DMS 273 (cell line): ENCODE results near the gene CARMIL1.
A peak's percentile ranks its signal among the peaks of the same experiment; 100 is the strongest.
"Not testable (repeated sequence)": the region's sequence is repeated elsewhere in the genome, so short reads cannot be mapped to it uniquely, and the experiment has no call there.

Experiments used
- DNase-seq: peaks from one replicate; lab custom pipeline; 2025; ENCODE audit not compliant: unreplicated experiment; lab: John Stamatoyannopoulos, UW

CARMIL1 gene

DNA sequence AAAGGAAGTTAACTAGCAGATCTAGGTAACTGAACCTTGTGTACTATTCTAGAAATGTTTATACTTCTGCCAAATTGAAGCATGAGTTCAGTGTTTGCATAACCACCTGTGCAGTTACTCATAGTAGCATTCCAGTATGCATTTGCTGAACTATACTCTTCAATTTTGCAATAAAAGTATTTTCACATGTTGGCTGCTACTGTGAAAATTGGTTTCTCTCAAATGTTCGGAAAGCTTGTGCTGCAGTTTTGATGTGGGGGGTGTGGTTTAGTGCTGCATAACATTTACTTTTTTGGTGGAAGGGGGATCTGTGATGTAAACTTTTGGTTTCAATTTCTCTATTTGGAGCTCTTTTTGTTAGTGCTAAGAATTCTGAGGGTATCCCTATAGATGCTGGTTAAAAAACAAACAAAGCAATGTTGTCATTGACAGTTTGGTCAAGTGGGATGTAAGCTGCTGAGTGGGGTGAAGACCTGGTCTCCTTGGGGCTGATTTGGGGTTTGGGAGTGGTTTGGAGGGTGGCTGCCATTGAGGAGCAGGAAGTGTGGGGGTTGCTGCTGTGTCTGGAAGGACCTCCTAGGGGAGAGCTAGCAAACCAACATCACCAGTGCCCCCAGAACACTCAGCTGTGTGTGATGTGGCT lies 87.8 kb downstream of the CARMIL1 start:
- no peak for DNase-seq

DNA sequence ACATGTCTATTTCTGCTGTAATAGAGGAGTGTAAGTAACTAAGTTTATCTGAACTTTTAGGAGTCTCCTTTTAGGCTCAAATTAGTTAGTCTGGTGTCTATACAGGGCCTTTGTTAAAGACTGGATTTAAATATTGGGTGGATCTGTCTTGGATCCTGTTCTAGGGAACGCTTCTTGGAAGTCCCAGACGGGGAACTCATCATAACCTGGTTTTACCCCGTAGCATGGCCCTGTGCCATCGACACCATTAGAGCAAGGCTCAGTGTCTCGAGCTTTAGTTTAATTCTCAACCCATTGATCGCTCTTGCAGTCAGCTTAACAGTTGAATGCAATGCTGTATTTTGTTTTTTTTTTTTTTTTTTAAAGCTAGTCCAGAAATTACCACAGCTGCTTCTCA lies 89.9 kb downstream of the CARMIL1 start:
- DNase-seq: peak; percentile 96

DNA sequence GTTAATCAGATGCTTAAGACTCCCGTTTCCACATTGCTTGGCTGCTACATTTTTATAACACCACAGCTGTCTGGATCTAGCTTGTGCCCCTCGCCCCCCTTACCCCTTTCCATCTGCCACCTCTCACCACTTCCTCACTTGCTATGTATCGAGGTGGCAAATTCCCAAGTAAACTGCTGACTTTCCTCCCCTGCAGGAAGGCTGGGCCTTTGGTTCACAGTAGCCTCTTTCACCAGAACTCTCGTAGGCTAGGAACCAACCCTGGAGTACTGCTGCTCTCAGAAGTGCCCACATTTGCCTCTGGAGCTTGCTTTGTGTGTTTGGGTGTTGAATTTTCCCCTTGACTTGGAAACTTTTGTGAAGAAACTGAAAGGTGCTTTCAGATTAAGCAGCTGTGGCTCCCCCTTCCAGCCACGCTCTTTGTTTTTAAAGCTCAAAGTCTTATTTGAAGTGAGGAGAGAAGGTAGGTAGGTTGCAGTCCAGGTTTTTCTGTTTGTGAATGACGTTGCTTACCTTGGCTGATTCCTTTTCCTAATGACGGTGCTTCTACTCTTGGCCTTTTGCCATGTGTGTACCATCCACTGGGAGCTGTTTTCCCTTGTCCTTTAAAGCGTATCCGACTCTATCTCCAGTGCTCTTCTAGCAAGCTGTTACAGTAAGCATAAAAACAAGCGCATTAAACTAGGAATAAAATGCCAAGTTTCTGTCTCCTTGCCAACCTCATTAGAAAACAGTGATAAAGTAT lies 90.4 kb downstream of the CARMIL1 start:
- peak; percentile 98 for DNase-seq

DNA sequence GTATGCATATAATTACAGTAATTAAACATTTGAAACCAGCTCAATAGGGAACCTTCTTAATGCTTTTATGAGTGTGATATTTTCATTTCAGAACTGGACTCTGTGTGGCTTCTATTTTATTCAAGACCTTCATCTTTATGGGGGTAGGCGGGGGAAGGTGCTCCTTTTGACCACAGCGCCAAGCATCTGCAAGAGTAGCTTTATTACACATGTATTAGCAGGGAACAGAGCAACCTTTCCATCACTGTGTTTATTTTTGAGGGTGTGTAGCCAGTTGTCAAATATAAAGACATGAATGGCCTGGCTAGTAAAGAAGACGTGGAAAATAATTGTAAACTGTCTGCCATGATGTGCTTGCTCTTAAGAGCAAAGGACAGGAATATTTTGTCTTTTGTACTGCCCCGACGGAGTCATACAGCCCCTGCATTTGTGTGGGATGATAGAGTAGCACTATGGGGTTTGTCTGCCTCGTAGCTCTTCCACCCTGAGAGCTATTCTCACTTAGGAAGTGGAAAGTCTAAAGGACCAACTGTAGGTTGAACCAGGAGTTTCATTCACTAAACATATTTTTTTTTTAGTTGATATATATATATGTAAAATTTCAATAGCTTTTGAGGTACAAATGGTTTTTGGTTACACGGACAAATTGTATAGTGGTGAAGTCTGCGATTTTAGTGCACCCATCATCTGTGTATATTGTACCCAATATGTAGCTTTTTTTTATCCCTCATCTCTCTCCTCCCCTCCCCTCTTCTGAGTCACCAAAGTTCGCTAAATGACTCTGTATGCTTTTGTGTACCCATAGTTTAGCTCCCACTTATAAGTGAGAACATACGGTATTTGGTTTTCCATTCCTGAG lies 91.2 kb downstream of the CARMIL1 start:
- DNase-seq: peak; percentile 64

DNA sequence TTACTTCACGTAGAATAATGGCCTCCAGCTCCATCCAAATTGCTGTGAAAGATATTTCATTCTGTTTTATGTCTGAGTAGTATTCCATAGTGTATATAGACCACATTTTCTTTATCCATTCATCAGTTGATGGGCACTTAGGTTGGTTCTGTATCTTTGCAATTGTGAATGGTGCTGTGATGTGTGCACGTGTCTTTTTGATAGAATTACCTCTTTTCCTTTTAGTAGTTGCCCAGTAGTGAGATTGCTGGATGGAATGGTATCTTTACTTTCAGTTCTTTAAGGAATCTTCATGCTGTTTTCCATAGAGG lies 91.8 kb downstream of the CARMIL1 start:
- no peak for DNase-seq

DNA sequence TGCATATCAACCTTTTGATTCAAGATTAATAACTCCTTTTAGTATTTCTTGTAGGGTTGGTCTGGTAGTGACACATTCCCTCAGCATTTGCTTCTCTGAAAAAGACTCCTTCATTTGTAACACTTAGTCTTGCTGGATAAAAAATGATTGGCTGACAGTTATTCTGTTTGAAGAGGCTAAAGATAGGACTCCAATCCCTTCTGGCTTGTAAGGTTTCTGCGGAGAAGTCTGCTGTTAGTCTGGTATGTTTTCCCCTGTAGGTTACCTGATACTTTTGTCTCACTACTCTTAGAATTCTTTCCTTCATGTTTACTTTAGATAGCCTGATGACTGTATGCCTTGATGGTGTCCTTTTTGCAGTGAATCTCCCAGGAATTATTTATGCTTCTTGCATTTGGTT lies 96.0 kb downstream of the CARMIL1 start:
- DNase-seq: no peak

DNA sequence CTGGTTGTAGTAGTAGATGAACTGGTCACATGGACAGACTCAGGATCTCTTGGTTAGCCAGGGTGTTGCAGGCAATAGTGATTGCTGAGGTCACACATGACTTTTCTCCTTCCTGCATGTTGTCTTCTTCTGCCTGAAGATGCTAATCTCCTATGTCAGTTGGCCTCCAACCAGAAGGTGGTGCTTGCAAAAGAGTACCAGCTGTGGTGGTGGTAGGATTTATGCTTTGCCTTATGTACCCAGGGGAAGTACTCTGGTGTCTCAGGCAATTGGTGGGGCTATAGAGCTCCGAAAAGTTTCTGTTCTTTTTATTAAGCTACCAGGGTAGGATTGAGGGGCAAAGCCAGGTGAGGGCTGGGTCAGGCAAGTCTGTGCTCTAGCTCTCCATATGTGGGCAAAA lies 98.5 kb downstream of the CARMIL1 start:
- DNase-seq: peak; percentile 34

DNA sequence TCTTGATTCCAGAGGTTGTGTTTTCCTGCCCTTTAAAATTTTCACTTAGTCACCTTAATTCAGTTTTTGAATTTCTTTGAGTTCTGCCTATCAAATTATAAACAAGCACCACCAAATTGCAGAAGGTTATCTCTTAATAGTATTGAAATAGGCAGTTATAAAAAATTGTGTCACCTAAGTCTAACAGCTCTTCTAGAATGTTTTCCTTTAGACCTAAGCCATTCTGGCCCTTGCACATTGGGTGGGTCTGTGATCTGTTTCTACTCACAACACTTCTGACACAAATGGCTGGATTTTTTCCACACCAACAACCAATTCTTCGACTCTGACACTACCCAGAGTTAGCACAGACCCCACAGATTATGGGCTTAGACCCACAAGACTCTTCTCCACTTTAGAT lies 101.9 kb downstream of the CARMIL1 start:
- no peak for DNase-seq

DNA sequence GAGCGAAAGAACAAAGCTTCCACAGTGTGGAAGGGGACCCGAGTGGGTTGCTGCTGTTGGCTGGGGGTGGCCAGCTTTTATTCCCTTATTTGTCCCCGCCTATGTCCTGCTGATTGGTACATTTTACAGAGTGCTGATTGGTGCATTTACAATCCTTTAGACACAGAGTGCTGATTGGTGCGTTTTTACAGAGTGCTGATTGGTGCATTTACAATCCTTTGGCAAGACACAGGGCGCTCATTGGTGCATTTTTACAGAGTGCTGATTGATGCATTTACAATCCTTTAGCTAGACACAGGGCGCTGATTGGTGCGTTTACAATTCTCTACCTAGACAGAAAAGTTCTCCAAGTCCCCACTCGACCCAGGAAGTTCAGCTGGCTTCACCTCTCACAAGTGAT lies 103.3 kb downstream of the CARMIL1 start:
- not testable (repeated sequence) for DNase-seq

DNA sequence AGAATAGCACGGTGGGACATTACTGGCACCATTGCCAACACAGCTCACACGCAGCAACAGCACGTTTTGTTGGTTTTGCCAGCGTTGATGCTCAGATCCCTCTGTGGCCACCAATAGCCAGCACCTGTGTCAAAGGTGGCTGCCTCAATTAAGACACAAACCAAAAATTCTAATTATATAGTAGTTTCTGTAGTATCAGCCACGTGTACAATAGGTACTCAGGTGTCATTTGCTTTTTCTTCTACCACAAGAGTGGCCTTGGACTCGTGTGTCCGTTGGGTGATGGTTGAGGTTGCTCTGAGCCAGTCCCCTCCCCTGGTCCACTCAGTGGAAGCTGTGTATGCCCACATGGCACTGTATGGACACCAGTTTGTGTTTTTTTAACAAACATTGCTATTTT lies 105.1 kb downstream of the CARMIL1 start:
- no peak for DNase-seq

DNA sequence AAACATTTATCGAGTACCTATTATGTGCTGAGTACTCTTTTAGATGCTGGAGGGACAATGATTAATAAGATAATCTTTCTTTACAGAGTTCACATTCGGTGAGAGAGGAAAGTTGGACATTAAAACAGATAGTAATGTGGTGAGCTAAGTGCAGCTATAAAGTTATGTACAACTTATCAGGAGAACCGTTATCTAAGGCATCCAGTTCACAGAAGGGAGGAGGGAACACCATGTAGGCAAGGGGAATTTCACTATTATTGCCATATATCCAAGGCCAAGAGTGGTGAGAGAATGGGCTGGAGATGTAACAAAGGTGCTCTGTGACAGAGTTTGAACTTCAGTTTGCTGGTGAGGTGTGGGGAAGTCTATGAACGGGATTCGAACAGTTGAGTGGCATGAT lies 105.8 kb downstream of the CARMIL1 start:
- DNase-seq: no peak

DNA sequence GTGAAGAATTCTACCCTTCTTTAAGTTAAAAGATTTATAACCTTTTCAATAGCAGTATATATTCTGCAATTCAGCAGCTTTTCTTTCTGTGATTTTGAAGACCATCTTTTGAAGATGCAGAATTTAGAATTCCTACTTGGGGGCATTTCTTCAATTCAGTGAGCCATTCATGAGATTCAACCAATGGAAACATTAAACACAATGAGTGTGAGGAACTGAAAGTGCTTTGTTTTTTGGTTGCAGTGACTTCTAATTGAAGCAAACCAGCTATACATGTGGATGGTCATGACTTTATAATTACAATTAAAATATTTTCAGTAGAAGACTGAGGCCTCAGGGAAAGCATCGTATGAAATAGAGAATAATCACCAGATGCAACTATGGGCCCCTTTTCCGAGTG lies 108.3 kb downstream of the CARMIL1 start:
- DNase-seq: no peak

DNA sequence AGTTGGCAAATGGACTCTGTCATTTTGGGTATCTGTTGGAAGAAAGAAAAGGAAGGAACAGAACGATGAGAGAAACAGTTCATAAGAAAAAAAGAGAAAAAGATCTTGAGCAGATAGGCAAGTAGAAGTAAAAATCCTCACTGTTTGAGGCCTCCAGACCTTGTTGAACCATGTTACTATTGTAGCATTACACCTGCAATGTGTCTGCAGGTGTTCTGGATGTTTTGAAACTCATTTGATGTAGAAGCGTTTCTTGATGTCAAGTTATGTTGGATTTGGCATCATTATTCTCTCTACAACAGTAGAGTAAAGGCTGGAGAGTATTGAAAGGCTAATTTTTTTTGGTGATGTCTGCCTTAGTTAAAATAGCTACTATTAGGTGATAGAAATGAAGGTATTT lies 108.7 kb downstream of the CARMIL1 start:
- DNase-seq: no peak

DNA sequence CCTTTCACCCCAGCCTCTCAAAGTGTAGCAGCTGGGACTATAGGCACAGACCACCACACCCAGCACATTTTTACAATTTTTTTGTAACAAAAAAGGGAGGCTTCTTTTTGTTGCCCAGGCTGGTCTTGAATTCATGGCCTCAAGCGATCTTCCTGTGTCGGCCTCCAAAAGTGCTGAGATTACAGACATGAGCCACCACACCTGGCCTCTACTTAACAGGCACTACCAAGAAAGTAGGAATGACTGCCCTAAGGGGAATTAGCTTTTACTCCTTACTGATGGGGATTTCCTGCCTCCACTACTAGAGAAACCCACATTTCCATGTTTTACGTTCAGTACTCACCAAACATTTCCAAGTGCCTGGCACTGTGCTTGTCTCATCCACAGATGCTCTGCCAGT lies 109.6 kb downstream of the CARMIL1 start:
- DNase-seq: no peak

DNA sequence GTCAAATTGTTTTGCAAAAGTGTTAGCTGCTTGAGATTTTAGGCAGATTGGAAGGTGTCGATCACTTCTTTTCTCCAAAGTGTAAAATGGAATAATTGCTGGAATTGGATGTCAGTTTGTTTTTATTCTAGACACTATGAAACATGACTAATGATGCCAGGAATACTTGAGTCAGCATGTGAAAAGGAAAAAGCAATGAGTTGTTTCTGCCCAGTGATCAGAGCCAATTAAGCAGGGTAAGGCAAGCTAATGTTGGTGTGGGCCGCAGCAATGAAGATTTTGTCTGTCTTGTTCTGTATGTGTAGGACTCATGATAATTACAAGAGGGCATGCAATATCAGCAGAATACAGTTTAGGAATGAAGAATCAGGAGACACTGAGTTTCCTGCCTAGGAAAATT lies 110.3 kb downstream of the CARMIL1 start:
- DNase-seq: no peak

DNA sequence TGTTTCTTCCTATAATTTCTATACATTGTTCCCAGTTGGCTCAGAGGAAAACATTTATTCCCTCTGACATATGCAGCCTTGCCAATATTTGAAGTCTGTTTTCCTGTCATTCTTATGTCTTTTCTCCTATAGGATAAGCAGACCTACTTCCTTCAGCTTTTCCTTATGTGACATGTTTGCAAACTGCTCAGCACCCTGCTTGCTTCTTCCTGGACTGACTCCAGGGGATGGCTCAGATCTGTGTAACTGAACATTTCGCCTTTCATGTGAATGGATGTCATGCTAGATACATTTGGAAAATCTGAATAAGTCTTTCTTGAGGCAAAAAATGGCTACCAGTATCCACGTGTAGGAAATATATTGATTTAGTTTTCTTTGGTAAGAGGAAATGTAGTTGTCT lies 113.2 kb downstream of the CARMIL1 start:
- no peak for DNase-seq

DNA sequence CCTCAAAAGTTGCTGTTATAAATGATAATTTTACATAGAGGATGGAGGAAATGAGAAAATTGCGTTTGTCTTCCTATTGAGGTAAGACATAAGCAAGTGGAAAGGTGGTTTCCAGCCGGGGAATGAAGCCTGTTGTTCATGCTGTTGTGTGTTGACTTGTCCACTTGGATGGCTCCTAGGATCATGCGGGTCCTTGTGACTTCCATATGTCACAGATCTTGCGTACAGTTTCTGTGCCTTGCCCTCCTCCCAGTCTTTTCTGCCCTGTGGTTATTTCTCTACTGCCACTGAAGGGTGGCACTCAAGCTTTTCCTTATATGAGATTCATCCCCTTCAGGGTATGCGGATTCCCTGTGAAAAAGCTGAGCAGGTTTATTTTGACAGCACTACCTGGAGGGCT lies 116.6 kb downstream of the CARMIL1 start:
- DNase-seq: no peak

DNA sequence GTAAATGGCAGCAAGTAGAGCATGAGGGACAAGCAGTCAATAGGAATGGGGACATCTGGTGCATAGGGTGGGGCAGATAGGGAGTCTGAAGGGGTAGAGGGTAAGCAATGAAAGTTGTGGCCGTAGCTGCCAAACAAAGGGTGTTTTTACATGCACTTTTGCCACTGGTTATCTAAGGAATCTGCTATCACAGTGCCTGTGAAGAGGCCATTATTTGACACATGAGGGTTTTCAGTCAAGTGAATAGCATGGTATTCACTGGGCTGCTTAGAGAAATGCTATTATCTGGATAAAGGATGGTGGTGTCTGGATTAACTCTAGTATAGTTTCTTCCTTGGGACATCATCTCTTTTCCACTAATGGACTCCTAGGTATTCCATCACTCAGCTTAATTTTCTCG lies 118.2 kb downstream of the CARMIL1 start:
- DNase-seq: no peak

DNA sequence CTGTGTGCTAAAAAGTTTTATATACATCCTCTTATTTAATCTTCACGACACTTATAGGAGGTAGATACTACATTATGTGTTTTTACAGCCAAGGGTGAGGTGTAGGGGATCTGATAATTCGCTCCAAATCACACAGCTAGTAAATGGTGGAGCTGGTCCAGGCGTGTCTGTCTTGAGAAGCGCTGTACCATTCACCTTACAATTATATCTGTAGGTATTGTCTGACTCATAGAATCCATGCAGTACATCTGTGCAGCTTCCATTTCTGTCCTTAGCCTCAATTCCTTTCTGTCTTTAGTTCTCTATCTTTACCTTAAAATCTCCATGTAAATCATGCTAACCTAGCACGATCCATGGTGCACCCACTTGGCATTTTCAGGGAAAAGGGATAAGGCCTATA lies 120.7 kb downstream of the CARMIL1 start:
- no peak for DNase-seq

DNA sequence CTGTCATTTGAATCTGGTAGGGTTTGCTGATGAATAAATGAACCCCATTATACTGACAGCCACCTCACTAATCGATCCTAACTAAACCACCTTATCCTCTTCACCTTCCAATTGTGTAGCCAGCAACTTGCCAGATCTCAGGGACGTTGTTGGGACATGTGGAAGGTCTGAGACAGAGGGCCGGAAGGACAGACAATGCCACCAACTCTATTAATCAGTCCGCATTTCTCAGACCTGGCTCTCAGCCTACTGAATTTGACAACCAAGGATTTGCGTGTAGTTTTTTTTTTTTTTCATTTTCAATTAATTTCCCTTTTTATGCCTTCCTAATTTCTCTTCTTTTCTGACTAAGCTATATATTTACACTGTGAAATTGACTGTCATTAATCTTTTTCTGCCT lies 122.5 kb downstream of the CARMIL1 start:
- DNase-seq: no peak

DNA sequence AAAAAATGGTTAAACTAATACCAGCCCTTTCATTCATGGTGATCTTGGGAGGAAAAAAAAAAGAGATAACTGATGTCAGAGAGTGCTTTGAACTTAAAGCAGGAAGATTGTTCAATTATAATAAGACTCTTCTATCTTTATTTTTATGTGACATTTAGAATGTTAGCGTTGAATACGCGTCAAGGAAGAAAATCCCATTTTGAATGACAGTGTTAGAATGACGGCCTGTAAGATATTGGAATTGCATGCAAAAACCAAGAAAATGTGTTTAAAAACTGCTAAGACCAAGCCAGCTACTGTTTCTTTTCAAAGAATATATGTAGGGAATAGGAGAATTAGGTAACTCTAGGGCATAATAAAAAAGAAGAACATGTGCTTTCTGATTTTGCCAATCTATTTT lies 123.0 kb downstream of the CARMIL1 start:
- no peak for DNase-seq

DNA sequence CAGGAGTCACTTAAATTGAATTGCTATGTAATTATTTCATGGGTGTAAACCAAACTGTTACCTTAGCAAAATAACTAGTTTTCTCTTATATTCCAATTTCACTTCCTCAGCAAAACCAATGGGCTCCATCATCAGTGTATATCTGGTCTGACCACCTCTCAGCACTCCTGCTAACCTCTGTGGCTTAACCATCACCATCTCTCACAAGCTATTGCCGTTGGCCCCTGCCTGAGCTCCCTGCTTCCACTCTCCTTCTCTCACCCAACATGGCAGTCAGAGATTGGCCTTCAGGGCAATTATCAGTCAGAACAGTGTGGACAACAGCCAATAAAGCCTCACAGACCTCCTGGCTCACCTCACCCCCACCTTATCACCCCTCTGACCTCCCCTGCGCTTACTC lies 124.0 kb downstream of the CARMIL1 start:
- DNase-seq: no peak
